IMR-90 (cell line): ENCODE data around the gene KIF25. TPM values are rescaled to one million over a fixed set of nuclear protein-coding genes. Genes with fewer than 3 reads are reported as not detected.

Experiments
- ATAC-seq: fragments of 200-7000 bp; cut with Tn5 transposase; 2 replicates; pipeline ENCODE4 v1.9.1; 2020; ENCODE audit warnings: low read depth, mild to moderate bottlenecking, moderate library complexity
- BruUV-seq: library from RNA; stranded (reverse); fragments of 400-500 nt; replicated peaks from 2 replicates; lab custom pipeline; 2021; lab: Mats Ljungman, UMichigan
- CTCF ChIA-PET: fragments of 300-600 bp; formaldehyde crosslinking; extraction: SDS; loops from one replicate; lab custom pipeline; 2021; ENCODE audit warnings: antibody characterized with exemption; lab: Yijun Ruan, JAX
- POLR2A ChIA-PET: fragments of 300-600 bp; sonication (Branson Sonifier 250); formaldehyde crosslinking; loops from one replicate; lab custom pipeline; 2022; ENCODE audit warnings: antibody characterized with exemption; ENCODE audit not compliant: unreplicated experiment; lab: Charles Lee
- DNase-seq: peaks from one replicate; pipeline ENCODE4 v3.0.0; 2013
- H2AFZ ChIP-seq: replicated peaks from 2 replicates; pipeline ENCODE3; 2013; ENCODE audit warnings: low read length, mild to moderate bottlenecking; ENCODE audit not compliant: poor library complexity
- H2AK5ac ChIP-seq: 2 replicates; pipeline ENCODE4 v1.6.1; 2013; ENCODE audit warnings: low read depth, low read length, inconsistent platforms
- H2AK9ac ChIP-seq: replicated peaks from 2 replicates; pipeline ENCODE3; 2013; ENCODE audit warnings: mild to moderate bottlenecking, low read depth, low read length, moderate library complexity; ENCODE audit not compliant: poor library complexity
- H2BK120ac ChIP-seq: 2 replicates; pipeline ENCODE4 v1.6.1; 2013; ENCODE audit warnings: low read depth, low read length, inconsistent platforms
- H2BK15ac ChIP-seq: 3 replicates; pipeline ENCODE4 v1.6.1; 2013; ENCODE audit warnings: low read depth, low read length, inconsistent platforms
- H2BK20ac ChIP-seq: 2 replicates; pipeline ENCODE4 v1.6.1; 2013; ENCODE audit warnings: low read depth, mild to moderate bottlenecking, inconsistent platforms, low read length, moderate library complexity
- H2BK5ac ChIP-seq: 2 replicates; pipeline ENCODE4 v1.6.1; 2013; ENCODE audit warnings: mild to moderate bottlenecking, low read depth, low read length, inconsistent platforms; ENCODE audit not compliant: poor library complexity, severe bottlenecking
- H3K14ac ChIP-seq: replicated peaks from 2 replicates; pipeline ENCODE4 v1.6.1; 2013; ENCODE audit warnings: low read depth, low read length, inconsistent platforms
- H3K18ac ChIP-seq: 2 replicates; pipeline ENCODE4 v1.6.1; 2013; ENCODE audit warnings: low read depth, low read length, control low read depth
- H3K23ac ChIP-seq: 2 replicates; pipeline ENCODE4 v1.6.1; 2013; ENCODE audit warnings: low read depth, low read length, inconsistent platforms
- H3K27ac ChIP-seq: 2 replicates; pipeline ENCODE4 v1.5.1; 2013; ENCODE audit warnings: mild to moderate bottlenecking, control low read depth, low read length; ENCODE audit not compliant: insufficient read depth
- H3K27me3 ChIP-seq: 2 replicates; pipeline ENCODE4 v1.6.1; 2013; ENCODE audit warnings: low read length; ENCODE audit not compliant: control insufficient read depth, insufficient read depth
- H3K36me3 ChIP-seq: 2 replicates; pipeline ENCODE4 v1.6.1; 2013; ENCODE audit warnings: low read length, mixed read lengths; ENCODE audit not compliant: control insufficient read depth, insufficient read depth
- H3K4ac ChIP-seq: 2 replicates; pipeline ENCODE4 v1.6.1; 2013; ENCODE audit warnings: low read depth, low read length, inconsistent platforms
- H3K4me1 ChIP-seq: 2 replicates; pipeline ENCODE4 v1.6.1; 2013; ENCODE audit warnings: low read length, mixed read lengths; ENCODE audit not compliant: control insufficient read depth, insufficient read depth
- H3K4me2 ChIP-seq: 2 replicates; pipeline ENCODE4 v1.6.1; 2013; ENCODE audit warnings: low read depth, mild to moderate bottlenecking, control low read depth, low read length, moderate library complexity
- H3K4me3 ChIP-seq: 2 replicates; pipeline ENCODE4 v1.5.1; 2013; ENCODE audit warnings: low read depth, mild to moderate bottlenecking, control low read depth, low read length, moderate library complexity; ENCODE audit not compliant: insufficient read depth
- H3K56ac ChIP-seq: 2 replicates; pipeline ENCODE4 v1.6.1; 2013; ENCODE audit warnings: low read length, inconsistent platforms; ENCODE audit not compliant: insufficient read depth; ENCODE audit errors: extremely low read depth
- H3K79me1 ChIP-seq, 2 experiments: 2 replicates each; pipeline ENCODE4 v1.6.1; 2013; ENCODE audit warnings: low read length in 2 of 2, inconsistent platforms in 1 of 2, low read depth in 1 of 2
- H3K9ac ChIP-seq: 2 replicates; pipeline ENCODE4 v1.6.1; 2013; ENCODE audit warnings: low read depth, low read length, control low read depth
- H3K9me1 ChIP-seq: 2 replicates; pipeline ENCODE4 v1.6.1; 2013; ENCODE audit warnings: low read length, inconsistent platforms; ENCODE audit not compliant: insufficient read depth
- H3K9me3 ChIP-seq: 2 replicates; pipeline ENCODE4 v1.6.1; 2013; ENCODE audit warnings: low read length; ENCODE audit not compliant: control insufficient read depth, insufficient read depth
- H4K20me1 ChIP-seq: 2 replicates; pipeline ENCODE4 v1.6.1; 2013; ENCODE audit warnings: low read length, inconsistent platforms; ENCODE audit not compliant: insufficient read depth
- H4K5ac ChIP-seq: 2 replicates; pipeline ENCODE4 v1.6.1; 2013; ENCODE audit warnings: mild to moderate bottlenecking, low read depth, low read length, control low read depth
- H4K8ac ChIP-seq, 2 experiments: 2 replicates each; pipeline ENCODE4 v1.6.1; 2013; ENCODE audit warnings: low read depth in 2 of 2, low read length in 2 of 2, control low read depth in 1 of 2, inconsistent platforms in 1 of 2
- H4K91ac ChIP-seq: 2 replicates; pipeline ENCODE4 v1.6.1; 2013; ENCODE audit warnings: low read depth, low read length, inconsistent platforms; ENCODE audit not compliant: insufficient read depth
- BHLHE40 ChIP-seq: fragments of 150-350 bp; IDR thresholded peaks from 2 replicates; pipeline ENCODE4 v1.6.1; 2016; ENCODE audit warnings: mild to moderate bottlenecking, low read depth, low read length
- CEBPB ChIP-seq: IDR thresholded peaks from 2 replicates; pipeline ENCODE4 v1.6.1; 2012; ENCODE audit warnings: low read depth, low read length, improper control_type of control experiment
- CHD1 ChIP-seq: IDR thresholded peaks from 2 replicates; pipeline ENCODE4 v1.6.1; 2012; ENCODE audit warnings: low read depth, low read length, improper control_type of control experiment
- MAFK ChIP-seq: IDR thresholded peaks from 2 replicates; pipeline ENCODE4 v1.6.1; 2012; ENCODE audit warnings: low read depth, low read length, improper control_type of control experiment
- MXI1 ChIP-seq: IDR thresholded peaks from 2 replicates; pipeline ENCODE4 v1.6.1; 2012; ENCODE audit warnings: low read depth, mild to moderate bottlenecking, low read length, moderate library complexity, borderline replicate concordance
- NFE2L2 ChIP-seq: fragments of 150-350 bp; IDR thresholded peaks from 2 replicates; pipeline ENCODE4 v1.6.1; 2016; ENCODE audit warnings: low read depth, mild to moderate bottlenecking, low read length
- RFX5 ChIP-seq: IDR thresholded peaks from 2 replicates; pipeline ENCODE4 v1.8.0; 2012; ENCODE audit warnings: low read depth, mild to moderate bottlenecking, low read length, moderate library complexity
- SMC3 ChIP-seq: fragments of 150-350 bp; IDR thresholded peaks from 2 replicates; pipeline ENCODE4 v1.6.1; 2016; ENCODE audit warnings: low read depth, mild to moderate bottlenecking, antibody characterized with exemption, low read length, moderate library complexity
- WGBS, 2 experiments: methylation state at CpG; one replicate each; pipeline versions ENCODE4 v1.1.5 to v1.1.7; 2013; ENCODE audit warnings: missing lambda C conversion rate in 2 of 2; ENCODE audit not compliant: insufficient read length in 1 of 2; ENCODE audit errors: extremely low coverage in 2 of 2; 5-methylcytosine and 5-hydroxymethylcytosine counted together
- dilution Hi-C: fragments of 300-500 bp; cut with HindIII; formaldehyde crosslinking; loops from one replicate; pipeline ENCODE4 v1.14.3; 2018; ENCODE audit warnings: low sequenced_read_pairs; ENCODE audit not compliant: unreplicated experiment
- in situ Hi-C: fragments of 300-500 bp; cut with MboI; formaldehyde crosslinking; loops from 3 replicates; pipeline ENCODE4 v1.14.3; 2019; ENCODE audit warnings: low sequenced_read_pairs, inconsistent platforms, mixed read lengths
- intact Hi-C: fragments of 100-400 bp; cut with micrococcal nuclease; formaldehyde crosslinking; loops from 2 replicates; pipeline ENCODE4 v1.10.0; 2022
- polyA plus RNA-seq, 3 experiments: library from polyadenylated mRNA; depleted of rRNA; stranded (reverse); fragments of >200 nt; gene quantifications; 2 replicates each; pipeline ENCODE4 v1.2.3, GENCODE V29; 2012; ENCODE audit warnings: low replicate concordance in 1 of 3
- total RNA-seq: library from RNA; depleted of rRNA; stranded (reverse); fragments of >200 nt; gene quantifications from 2 replicates; pipeline ENCODE4 v1.2.3, GENCODE V29; 2012
- TF ChIP-seq, protein P1 (sequence below): fragments of 150-350 bp; IDR thresholded peaks from 2 replicates; pipeline ENCODE4 v1.6.1; 2016; ENCODE audit warnings: low read depth, mild to moderate bottlenecking, low read length, moderate library complexity, borderline replicate concordance
- TF ChIP-seq, protein P2 (sequence below): fragments of 150-350 bp; IDR thresholded peaks from 2 replicates; pipeline ENCODE4 v1.6.1; 2017; ENCODE audit warnings: mild to moderate bottlenecking, antibody characterized with exemption, low read length, low read depth

The KIF25 gene
- total and polyA plus RNA-seq, 2 of the 4 experiments (the other 2 are of a cell fraction), result not detected

DNA sequence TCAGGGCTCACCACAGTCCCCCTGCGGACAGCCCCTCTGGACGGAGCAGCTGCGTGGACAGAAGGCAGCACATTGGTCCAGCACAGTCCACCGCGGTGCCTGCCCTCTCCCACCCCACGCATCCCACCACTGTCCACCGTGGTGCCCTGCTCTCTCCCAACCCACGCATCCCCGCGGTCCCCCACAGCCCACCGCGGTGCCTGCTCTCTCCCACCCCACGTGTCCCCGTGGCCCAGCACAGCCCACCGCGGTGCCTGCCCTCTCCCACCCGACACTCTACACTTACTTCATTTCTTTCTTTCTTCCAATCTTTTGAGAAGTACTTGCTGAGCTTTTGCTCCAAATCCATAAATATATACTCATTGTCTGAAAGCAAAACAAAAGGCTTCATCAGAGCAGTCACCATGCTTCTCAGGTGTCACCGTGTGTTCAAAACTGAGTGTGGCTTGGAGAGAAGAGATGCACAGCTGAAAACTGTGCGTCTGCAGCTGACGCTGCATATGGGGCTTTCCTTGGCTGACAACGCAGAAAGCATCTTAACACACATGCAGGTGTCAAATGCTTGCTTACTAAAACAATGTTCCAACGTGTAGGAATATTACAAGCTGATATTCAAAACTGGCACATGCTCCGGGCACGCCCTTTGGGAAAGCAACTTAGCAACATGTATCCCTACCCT, 69.7 kb downstream of the KIF25 start:
- H2BK20ac ChIP-seq, result no peak overlapping the region
- TF ChIP-seq CEBPB (no peak), SMC3 (no peak), MAFK (no peak), CHD1 (no peak), RFX5 (no peak), BHLHE40 (no peak), MXI1 (no peak), NFE2L2 (no peak)
- TF ChIP-seq, protein P1, sequence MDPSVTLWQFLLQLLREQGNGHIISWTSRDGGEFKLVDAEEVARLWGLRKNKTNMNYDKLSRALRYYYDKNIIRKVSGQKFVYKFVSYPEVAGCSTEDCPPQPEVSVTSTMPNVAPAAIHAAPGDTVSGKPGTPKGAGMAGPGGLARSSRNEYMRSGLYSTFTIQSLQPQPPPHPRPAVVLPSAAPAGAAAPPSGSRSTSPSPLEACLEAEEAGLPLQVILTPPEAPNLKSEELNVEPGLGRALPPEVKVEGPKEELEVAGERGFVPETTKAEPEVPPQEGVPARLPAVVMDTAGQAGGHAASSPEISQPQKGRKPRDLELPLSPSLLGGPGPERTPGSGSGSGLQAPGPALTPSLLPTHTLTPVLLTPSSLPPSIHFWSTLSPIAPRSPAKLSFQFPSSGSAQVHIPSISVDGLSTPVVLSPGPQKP, result no peak
- TF ChIP-seq, protein P2, sequence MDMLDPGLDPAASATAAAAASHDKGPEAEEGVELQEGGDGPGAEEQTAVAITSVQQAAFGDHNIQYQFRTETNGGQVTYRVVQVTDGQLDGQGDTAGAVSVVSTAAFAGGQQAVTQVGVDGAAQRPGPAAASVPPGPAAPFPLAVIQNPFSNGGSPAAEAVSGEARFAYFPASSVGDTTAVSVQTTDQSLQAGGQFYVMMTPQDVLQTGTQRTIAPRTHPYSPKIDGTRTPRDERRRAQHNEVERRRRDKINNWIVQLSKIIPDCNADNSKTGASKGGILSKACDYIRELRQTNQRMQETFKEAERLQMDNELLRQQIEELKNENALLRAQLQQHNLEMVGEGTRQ, result no peak
- no peak overlapping the region for H3K18ac ChIP-seq
- no peaks in the 10 kb centered on the region for H3K9me3 ChIP-seq
- no peak overlapping the region for H3K4me3 ChIP-seq
- H3K4me2 ChIP-seq, result no peak overlapping the region
- H3K4me1 ChIP-seq, result peaks cover 3% of the 10 kb centered on the region; the same call in 1 of the 2 replicates
- no peaks in the 10 kb centered on the region for H3K9me1 ChIP-seq
- dilution Hi-C loops (no loop called here), in situ Hi-C loops (no loop called here), intact Hi-C loops (loop anchor here (10.0 kb wide), 1 partner anchor 818 kb away; no protein-coding TSS in a partner anchor)
- no peak overlapping the region for H4K8ac ChIP-seq
- DNase-seq, result no peak
- WGBS, 2 experiments, result 93% methylated on average over 8 of the region's 24 CpGs; no CpG with 5 or more reads in 1 of the 2 experiments
- no peaks in the 10 kb centered on the region for H3K36me3 ChIP-seq
- ATAC-seq, result no peak
- H2BK15ac ChIP-seq, result no peak overlapping the region
- no peaks in the 10 kb centered on the region for H3K79me1 ChIP-seq
- ChIA-PET CTCF (no interaction called here), POLR2A (no interaction called here)
- H3K56ac ChIP-seq, result no peak overlapping the region
- H4K91ac ChIP-seq, result no peak overlapping the region
- H3K27ac ChIP-seq, result no peak overlapping the region
- no peak overlapping the region for H3K23ac ChIP-seq
- H4K5ac ChIP-seq, result no peak overlapping the region
- H4K20me1 ChIP-seq, result no peaks in the 10 kb centered on the region
- H2AK9ac ChIP-seq, result no peak overlapping the region
- no peak overlapping the region for H3K4ac ChIP-seq
- H2AFZ ChIP-seq, result no peak overlapping the region
- H2BK120ac ChIP-seq, result no peak overlapping the region
- peaks cover 24% of the 10 kb centered on the region for H3K27me3 ChIP-seq
- H3K14ac ChIP-seq, result no peak overlapping the region
- no peak overlapping the region for H3K9ac ChIP-seq
- no peak overlapping the region for H2AK5ac ChIP-seq
- no peak overlapping the region for H2BK5ac ChIP-seq
- BruUV-seq, result no TSS peak
